HepG2 (cell line): ENCODE results near the gene CAD. TPM values are rescaled to one million over a fixed set of nuclear protein-coding genes. Genes with fewer than 3 reads are reported as not detected.

ENCODE experiments used
- ATAC-seq: fragments of 200-7000 bp; cut with Tn5 transposase; 3 replicates; pipeline ENCODE4 v1.9.1; 2020; ENCODE audit warnings: mild to moderate bottlenecking, moderate library complexity
- BruUV-seq: library from RNA; stranded (reverse); fragments of 400-500 nt; replicated peaks from 2 replicates; lab custom pipeline; 2021; lab: Mats Ljungman, UMichigan
- CTCF ChIA-PET: fragments of 300-600 bp; formaldehyde crosslinking; extraction: SDS; loops from one replicate; lab custom pipeline; 2021; ENCODE audit warnings: low total read pairs, inconsistent platforms, low intra/inter-chr PET ratio; lab: Yijun Ruan, JAX
- POLR2A ChIA-PET: fragments of 350-600 bp; sonication (Branson Sonifier 250); formaldehyde crosslinking; loops from one replicate; lab custom pipeline; 2020; ENCODE audit warnings: antibody characterized with exemption, inconsistent platforms; lab: Yijun Ruan, JAX
- DNase-seq: peaks from one replicate; pipeline ENCODE4 v3.0.0-alpha.2; 2015; ENCODE audit warnings: low spot score
- FAIRE-seq: peaks from 3 replicates; lab custom pipeline; 2011; peaks lifted over from hg19 to GRCh38; lab: Jason Lieb, UNC
- H2AFZ ChIP-seq: one replicate; pipeline ENCODE4 v1.6.1; 2011; ENCODE audit warnings: low read length, inconsistent platforms
- H3K27ac ChIP-seq: fragments of 300-600 bp; 3 replicates; pipeline ENCODE4 v1.8.0; 2011; ENCODE audit warnings: mixed run types, mild to moderate bottlenecking, mixed read lengths, low read length, inconsistent platforms; ENCODE audit not compliant: insufficient read depth; ENCODE audit errors: extremely low read length
- H3K27me3 ChIP-seq, 2 experiments: fragments of 200-600 bp in 1 of 2; 2 replicates in 1 of 2; 3 replicates in 1 of 2; pipeline versions ENCODE4 v1.6.0 to v1.8.0; 2011; ENCODE audit warnings: low read length in 2 of 2, mild to moderate bottlenecking in 2 of 2, moderate library complexity in 2 of 2, inconsistent platforms in 1 of 2; ENCODE audit not compliant: insufficient read depth in 2 of 2, control insufficient read depth in 1 of 2
- H3K36me3 ChIP-seq, 2 experiments: fragments of 200-600 bp in 1 of 2; replicated peaks in 1 of 2; 2 replicates in 1 of 2; 3 replicates in 1 of 2; pipeline versions ENCODE4 v1.5.1 to v1.8.0; 2011; ENCODE audit warnings: low read length in 2 of 2, inconsistent platforms in 1 of 2; ENCODE audit not compliant: insufficient read depth in 2 of 2, control insufficient read depth in 1 of 2
- H3K4me1 ChIP-seq: 2 replicates; pipeline ENCODE4 v1.5.1; 2012; ENCODE audit warnings: low read length, inconsistent platforms; ENCODE audit not compliant: insufficient read depth
- H3K4me2 ChIP-seq: 2 replicates; pipeline ENCODE4 v1.6.0; 2011; ENCODE audit warnings: low read depth, low read length, inconsistent platforms
- H3K4me3 ChIP-seq, 3 experiments: fragments of 200-600 bp in 1 of 3; sonication (generic), shearing (Covaris generic) in 1 of 3; replicated peaks in 1 of 3; 2 replicates each; pipeline ENCODE4 v1.5.1; 2011 to 2016; ENCODE audit warnings: low read length in 3 of 3, inconsistent platforms in 2 of 3, low read depth in 2 of 3, mild to moderate bottlenecking in 2 of 3, control low read depth in 1 of 3, mixed read lengths in 1 of 3; ENCODE audit not compliant: insufficient read depth in 1 of 3
- H3K79me2 ChIP-seq: one replicate; pipeline ENCODE4 v1.6.1; 2011; ENCODE audit warnings: low read length, inconsistent platforms; ENCODE audit not compliant: insufficient read depth
- H3K9ac ChIP-seq: 2 replicates; pipeline ENCODE4 v1.6.0; 2011; ENCODE audit warnings: mild to moderate bottlenecking, low read depth, low read length, inconsistent platforms; ENCODE audit not compliant: insufficient read depth
- H3K9me3 ChIP-seq: 2 replicates; pipeline ENCODE4 v1.5.1; 2012; ENCODE audit warnings: mild to moderate bottlenecking, low read length
- H4K20me1 ChIP-seq: 2 replicates; pipeline ENCODE4 v1.6.0; 2011; ENCODE audit warnings: inconsistent platforms, mild to moderate bottlenecking, low read length, moderate library complexity; ENCODE audit not compliant: insufficient read depth
- CCDC6 ChIP-seq: sonication (generic); formaldehyde crosslinking; IDR thresholded peaks from 2 replicates; pipeline ENCODE4 v1.8.1; 2022; ENCODE audit warnings: mild to moderate bottlenecking, missing genetic modification reagents, moderate library complexity
- GABPB1 ChIP-seq: IDR thresholded peaks from 2 replicates; pipeline ENCODE4 v1.6.1; 2016; ENCODE audit warnings: mild to moderate bottlenecking, missing genetic modification reagents, moderate library complexity, missing compliant biosample characterization
- MEF2D ChIP-seq: sonication (generic); formaldehyde crosslinking; IDR thresholded peaks from 2 replicates; pipeline ENCODE4 v1.5.1; 2020; ENCODE audit warnings: mild to moderate bottlenecking, missing genetic modification reagents
- MTA1 ChIP-seq: sonication (generic); formaldehyde crosslinking; IDR thresholded peaks from 2 replicates; pipeline ENCODE4 v1.4.0; 2020; ENCODE audit warnings: missing genetic modification reagents, mild to moderate bottlenecking, borderline replicate concordance
- SP2 ChIP-seq: sonication (generic); formaldehyde crosslinking; IDR thresholded peaks from 2 replicates; pipeline ENCODE4 v1.5.1; 2020; ENCODE audit warnings: mild to moderate bottlenecking, missing genetic modification reagents
- ZNF280D ChIP-seq: sonication (generic); formaldehyde crosslinking; IDR thresholded peaks from 2 replicates; pipeline ENCODE4 v1.5.1; 2020; ENCODE audit warnings: mild to moderate bottlenecking, missing genetic modification reagents
- ZNF775 ChIP-seq: sonication (generic); formaldehyde crosslinking; IDR thresholded peaks from 2 replicates; pipeline ENCODE4 v1.4.0; 2020; ENCODE audit warnings: missing genetic modification reagents, mild to moderate bottlenecking, moderate library complexity, borderline replicate concordance
- ZNF891 ChIP-seq: sonication (generic); formaldehyde crosslinking; IDR thresholded peaks from 2 replicates; pipeline ENCODE4 v1.5.0; 2020; ENCODE audit warnings: mild to moderate bottlenecking, missing genetic modification reagents
- ZUFSP ChIP-seq: sonication (generic); formaldehyde crosslinking; IDR thresholded peaks from 2 replicates; pipeline ENCODE4 v1.9.0; 2021; ENCODE audit warnings: missing genetic modification reagents, mild to moderate bottlenecking, borderline replicate concordance
- WGBS: methylation state at CpG from one replicate; pipeline ENCODE4 v1.1.6; 2017; ENCODE audit warnings: low lambda C conversion rate; 5-methylcytosine and 5-hydroxymethylcytosine counted together
- in situ Hi-C: cut with HindIII; loops from 2 replicates; pipeline ENCODE4 v1.10.0; 2017; ENCODE audit warnings: low pct_unique_long_range_greater_than_20kb; ENCODE audit not compliant: extremely low pct_ligation_motif_present
- intact Hi-C: fragments of 100-400 bp; cut with micrococcal nuclease; formaldehyde crosslinking; loops from one replicate; pipeline ENCODE4 v1.10.0; 2022; ENCODE audit not compliant: unreplicated experiment
- polyA plus RNA-seq, 8 experiments: library from polyadenylated mRNA; depleted of rRNA in 3 of 8; stranded (reverse) in 7 of 8; unstranded in 1 of 8; fragments of >200 nt; fragmentation: Illumina TruSeq in 4 of 8; extraction: Trizol in 4 of 8; gene quantifications; 2 replicates each; pipeline versions ENCODE4 v1.2.1 to v1.2.3, GENCODE V29; 2011 to 2016; ENCODE audit warnings: low read depth in 4 of 8, missing spikeins in 1 of 8, mixed read lengths in 1 of 8; ENCODE audit not compliant: insufficient read depth in 1 of 8
- total RNA-seq, 5 experiments: library from RNA; depleted of rRNA; stranded (reverse); fragments of >200 nt; fragmentation: Illumina TruSeq; extraction: Trizol; gene quantifications; 2 replicates each; pipeline ENCODE4 v1.2.3, GENCODE V29; 2016; ENCODE audit warnings: low read depth in 1 of 5
- TF ChIP-seq, protein P1 (sequence below): sonication (generic); formaldehyde crosslinking; IDR thresholded peaks from 2 replicates; pipeline ENCODE4 v1.4.0; 2020; ENCODE audit warnings: missing genetic modification reagents

Gene CAD
- total and polyA plus RNA-seq, 2 of the 13 experiments (the other 11 are each of a cell fraction or from before 2014, with no cell fraction given): 21.7 to 37.0 TPM

DNA sequence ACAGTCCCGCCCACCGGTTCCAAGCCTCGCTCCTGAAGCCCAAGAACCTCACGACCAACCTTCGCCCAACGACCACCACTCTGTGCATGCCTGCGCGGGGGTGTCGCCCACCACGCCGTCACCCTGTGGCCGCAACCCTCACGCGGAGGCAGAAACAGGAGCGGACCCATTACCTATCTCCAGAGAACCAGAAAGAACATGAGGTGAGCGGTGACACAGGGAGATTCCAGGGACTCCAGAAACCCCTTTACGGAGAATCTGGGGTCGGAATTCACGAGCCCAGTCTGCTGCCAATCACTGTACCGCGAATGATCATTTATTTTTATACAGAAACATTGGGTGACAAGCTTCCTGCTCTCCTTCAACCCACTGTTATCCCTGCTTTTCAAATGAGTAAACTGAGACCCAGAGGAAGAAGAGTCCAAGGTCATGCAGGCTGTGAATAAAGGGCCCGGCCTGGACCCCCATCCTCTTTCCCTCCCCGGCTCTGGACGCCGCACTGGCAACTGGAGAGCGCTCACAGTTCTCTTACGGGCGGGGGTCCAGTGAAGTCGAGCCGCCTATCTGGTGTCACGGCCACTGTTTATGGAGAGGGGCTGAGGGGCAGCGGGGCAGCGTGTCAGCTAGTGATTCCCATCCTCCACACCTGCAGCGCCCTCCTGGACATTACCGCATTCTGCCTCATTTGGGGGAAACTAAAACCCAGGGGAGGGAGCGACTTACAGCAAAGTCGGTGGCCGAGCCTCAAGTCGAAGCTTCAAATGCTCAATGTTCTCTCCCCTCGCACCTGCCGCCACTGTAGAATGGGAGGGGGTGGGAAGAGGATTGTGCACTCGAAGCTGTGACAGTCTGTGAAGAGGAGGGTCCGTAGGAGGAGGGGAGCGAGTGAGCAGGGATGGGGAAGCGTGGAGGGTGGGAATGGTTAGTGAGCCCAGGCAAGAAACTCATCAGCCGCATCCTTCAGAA is 46.4 kb downstream of the CAD start:
- CTCF ChIA-PET: interaction anchor here (1.8 to 3.6 kb wide), 3 partner anchors 14 to 40 kb away, joined by 7 to 29 read pairs (median 20); no protein-coding TSS in a partner anchor
- H3K9ac ChIP-seq: no peak overlapping the region
- 0 out of 2 replicates have a peak, but pooled peaks have one; percentile 21 for TF ChIP-seq MEF2D (CRISPR knock-in tag)
- TF ChIP-seq CCDC6 (CRISPR knock-in tag): peak; percentile 77; the same call in 1 of the 2 replicates
- TF ChIP-seq GABPB1 (CRISPR knock-in tag): 0 out of 2 replicates have a peak, but pooled peaks have one; percentile 2
- TF ChIP-seq ZNF775 (CRISPR knock-in tag): no peak
- 0 out of 2 replicates have a peak, but pooled peaks have one; percentile 17 for TF ChIP-seq MTA1 (CRISPR knock-in tag)
- no peak for TF ChIP-seq SP2 (CRISPR knock-in tag)
- TF ChIP-seq ZNF891: 0 out of 2 replicates have a peak, but pooled peaks have one; percentile 5
- TF ChIP-seq, protein P1, sequence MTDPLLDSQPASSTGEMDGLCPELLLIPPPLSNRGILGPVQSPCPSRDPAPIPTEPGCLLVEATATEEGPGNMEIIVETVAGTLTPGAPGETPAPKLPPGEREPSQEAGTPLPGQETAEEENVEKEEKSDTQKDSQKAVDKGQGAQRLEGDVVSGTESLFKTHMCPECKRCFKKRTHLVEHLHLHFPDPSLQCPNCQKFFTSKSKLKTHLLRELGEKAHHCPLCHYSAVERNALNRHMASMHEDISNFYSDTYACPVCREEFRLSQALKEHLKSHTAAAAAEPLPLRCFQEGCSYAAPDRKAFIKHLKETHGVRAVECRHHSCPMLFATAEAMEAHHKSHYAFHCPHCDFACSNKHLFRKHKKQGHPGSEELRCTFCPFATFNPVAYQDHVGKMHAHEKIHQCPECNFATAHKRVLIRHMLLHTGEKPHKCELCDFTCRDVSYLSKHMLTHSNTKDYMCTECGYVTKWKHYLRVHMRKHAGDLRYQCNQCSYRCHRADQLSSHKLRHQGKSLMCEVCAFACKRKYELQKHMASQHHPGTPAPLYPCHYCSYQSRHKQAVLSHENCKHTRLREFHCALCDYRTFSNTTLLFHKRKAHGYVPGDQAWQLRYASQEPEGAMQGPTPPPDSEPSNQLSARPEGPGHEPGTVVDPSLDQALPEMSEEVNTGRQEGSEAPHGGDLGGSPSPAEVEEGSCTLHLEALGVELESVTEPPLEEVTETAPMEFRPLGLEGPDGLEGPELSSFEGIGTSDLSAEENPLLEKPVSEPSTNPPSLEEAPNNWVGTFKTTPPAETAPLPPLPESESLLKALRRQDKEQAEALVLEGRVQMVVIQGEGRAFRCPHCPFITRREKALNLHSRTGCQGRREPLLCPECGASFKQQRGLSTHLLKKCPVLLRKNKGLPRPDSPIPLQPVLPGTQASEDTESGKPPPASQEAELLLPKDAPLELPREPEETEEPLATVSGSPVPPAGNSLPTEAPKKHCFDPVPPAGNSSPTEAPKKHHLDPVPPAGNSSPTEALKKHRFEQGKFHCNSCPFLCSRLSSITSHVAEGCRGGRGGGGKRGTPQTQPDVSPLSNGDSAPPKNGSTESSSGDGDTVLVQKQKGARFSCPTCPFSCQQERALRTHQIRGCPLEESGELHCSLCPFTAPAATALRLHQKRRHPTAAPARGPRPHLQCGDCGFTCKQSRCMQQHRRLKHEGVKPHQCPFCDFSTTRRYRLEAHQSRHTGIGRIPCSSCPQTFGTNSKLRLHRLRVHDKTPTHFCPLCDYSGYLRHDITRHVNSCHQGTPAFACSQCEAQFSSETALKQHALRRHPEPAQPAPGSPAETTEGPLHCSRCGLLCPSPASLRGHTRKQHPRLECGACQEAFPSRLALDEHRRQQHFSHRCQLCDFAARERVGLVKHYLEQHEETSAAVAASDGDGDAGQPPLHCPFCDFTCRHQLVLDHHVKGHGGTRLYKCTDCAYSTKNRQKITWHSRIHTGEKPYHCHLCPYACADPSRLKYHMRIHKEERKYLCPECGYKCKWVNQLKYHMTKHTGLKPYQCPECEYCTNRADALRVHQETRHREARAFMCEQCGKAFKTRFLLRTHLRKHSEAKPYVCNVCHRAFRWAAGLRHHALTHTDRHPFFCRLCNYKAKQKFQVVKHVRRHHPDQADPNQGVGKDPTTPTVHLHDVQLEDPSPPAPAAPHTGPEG (CRISPR knock-in tag): 0 out of 2 replicates have a peak, but pooled peaks have one; percentile 14
- TF ChIP-seq ZNF280D (CRISPR knock-in tag): 0 out of 2 replicates have a peak, but pooled peaks have one; percentile 26
- TF ChIP-seq ZUFSP (CRISPR knock-in tag): no peak

More for the DNA sequence above, 46.4 kb downstream of the CAD start:
- ATAC-seq: no peak; the same call in 2 of the 3 replicates
- DNase-seq: no peak
- no peaks in the 10 kb centered on the region for H3K9me3 ChIP-seq
- H3K27me3 ChIP-seq: peaks cover 19 to 73% of the 10 kb centered on the region in 2 experiments
- H3K27ac ChIP-seq: no peak overlapping the region
- no peak overlapping the region for H2AFZ ChIP-seq
- in situ Hi-C loops (no loop called here), intact Hi-C loops (loop anchor here (2.0 kb wide), 1 partner anchor 17 kb away; no protein-coding TSS in a partner anchor)
- POLR2A ChIA-PET: interaction anchor here (1.1 to 1.9 kb wide), 5 partner anchors 9 to 192 kb away, joined by 3 to 7 read pairs (median 5); partner anchors contain the start of genes ATRAID, OST4, PREB and SLC5A6
- H3K4me2 ChIP-seq: peak overlapping the region; percentile 92
- H3K36me3 ChIP-seq: no peaks in the 10 kb centered on the region
- 6% methylated on average over 43 of the region's 46 CpGs for WGBS
- peak overlapping the region; percentile 62 to 77 (median 65) for H3K4me3 ChIP-seq
- FAIRE-seq: peak; percentile 12
- H3K79me2 ChIP-seq: no peaks in the 10 kb centered on the region
- no TSS peak for BruUV-seq
- H3K4me1 ChIP-seq: peaks cover 26% of the 10 kb centered on the region
- no peaks in the 10 kb centered on the region for H4K20me1 ChIP-seq
